Measurements from ENCODE around the gene MCRIP1. TPM values are rescaled to one million over a fixed set of nuclear protein-coding genes. Genes with fewer than 3 reads are reported as not detected.

MCRIP1 gene
- total and polyA plus RNA-seq, 2 of the 13 experiments (the other 11 are each of a cell fraction or from before 2014, with no cell fraction given): 79.7 to 84.9 TPM

DNA sequence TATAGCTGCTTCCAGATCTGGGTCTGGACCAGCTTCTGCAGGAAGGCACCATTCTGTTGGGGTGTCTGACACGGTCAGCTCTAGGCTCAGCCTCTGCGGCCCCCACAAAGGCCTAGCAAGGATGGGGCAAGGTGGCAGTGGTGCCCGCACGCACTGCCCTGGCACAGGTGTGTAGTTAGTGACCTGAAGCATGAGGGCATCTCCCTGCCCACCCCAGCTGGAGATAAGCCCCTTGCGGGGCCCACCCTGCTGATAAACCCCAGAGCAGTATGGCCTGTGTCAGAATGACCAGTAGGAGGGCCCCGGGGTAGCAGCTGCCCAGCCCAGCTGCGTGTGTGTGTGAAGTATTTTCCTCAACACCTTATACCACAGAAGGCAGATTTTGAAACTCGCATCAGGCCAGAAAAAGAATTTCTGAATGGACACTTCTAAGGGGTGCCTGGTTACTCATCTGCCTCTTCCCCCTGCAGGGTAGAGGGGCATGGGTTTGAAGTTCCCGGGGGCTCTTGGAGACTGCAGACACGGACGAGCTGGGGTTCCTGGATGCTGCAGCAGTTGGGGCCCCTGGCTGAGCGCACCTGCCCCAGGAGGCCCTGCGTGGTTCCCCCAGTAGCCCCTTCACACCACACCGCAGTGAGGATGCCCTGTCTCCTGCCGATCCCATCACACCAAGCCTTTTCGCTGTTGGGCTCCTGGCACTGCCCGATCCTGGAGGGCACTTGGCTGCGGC is 33.5 kb upstream of the MCRIP1 start (continued):
- 0 out of 2 replicates have a peak, but pooled peaks have one; percentile 3 for TF ChIP-seq NFIB (CRISPR knock-in tag; IDR thresholded peaks at IDR 0.05; ENCODE audit: borderline replicate concordance)
- TF ChIP-seq EED (CRISPR knock-in tag; IDR thresholded peaks at IDR 0.05): 0 out of 2 replicates have a peak, but pooled peaks have one; percentile 2
- no peak for TF ChIP-seq NFATC3 (CRISPR knock-in tag; IDR thresholded peaks at IDR 0.05)

DNA sequence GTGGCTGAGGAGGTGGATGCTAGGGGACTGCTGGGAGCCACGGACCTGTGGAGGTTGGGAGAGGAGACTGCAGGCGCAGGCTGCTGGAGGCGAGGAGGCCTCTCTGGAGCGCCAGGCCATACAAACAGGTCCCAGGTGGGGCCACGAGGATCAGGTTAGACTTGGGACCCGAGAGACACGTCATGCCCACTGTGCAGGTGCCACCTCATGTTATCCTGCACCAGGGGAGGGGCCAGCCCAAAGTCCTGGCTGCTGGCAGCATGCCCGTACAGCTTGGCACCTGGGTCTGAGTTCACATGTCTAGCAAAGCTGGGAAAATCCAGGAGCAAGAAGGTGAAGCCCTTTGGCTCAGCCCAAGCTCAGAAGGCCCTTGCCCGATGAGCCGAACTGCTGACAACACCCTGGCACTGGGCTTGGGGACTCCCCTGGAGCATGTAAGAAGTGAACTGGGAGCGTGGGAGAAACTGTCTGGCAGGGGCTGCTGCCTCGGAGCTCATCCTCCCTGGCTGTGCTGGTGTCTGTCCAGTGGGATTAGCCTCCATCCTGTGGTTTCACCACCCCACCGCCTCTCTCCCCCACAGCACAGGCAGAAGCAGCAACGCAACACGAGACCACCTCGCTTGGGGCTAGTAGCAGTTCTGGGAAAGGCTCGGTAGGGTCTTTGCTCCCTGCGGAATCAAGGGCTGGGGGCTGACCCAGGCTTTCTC is 32.8 kb upstream of the MCRIP1 start:
- Histone ChIP-seq H3K27ac (ENCODE audit: extremely low read length, insufficient read depth, low read length) (peak overlapping the region; percentile 61), H4K20me1 (ENCODE audit: insufficient read depth, low read length) (peaks cover 53% of the 10 kb centered on the region; the same call in 1 of the 2 replicates), H3K27me3 (ENCODE audit: control insufficient read depth in 1 of 2, insufficient read depth in 2 of 2, low read length in 2 of 2) (no peaks in the 10 kb centered on the region; a peak in 1 of 5 replicates), H3K79me2 (ENCODE audit: insufficient read depth, low read length) (peaks cover 48% of the 10 kb centered on the region), H3K4me1 (ENCODE audit: insufficient read depth, low read length) (peaks cover 85% of the 10 kb centered on the region), H3K36me3 (replicated peaks in 1 of 2; ENCODE audit: control insufficient read depth in 1 of 2, insufficient read depth in 2 of 2, low read length in 2 of 2) (peaks cover 18 to 39% of the 10 kb centered on the region in 2 experiments), H3K4me3 (replicated peaks in 1 of 3; ENCODE audit: insufficient read depth in 1 of 3, low read depth in 2 of 3, low read length in 3 of 3) (no peak overlapping the region; a peak in 1 of 6 replicates), H2AFZ (ENCODE audit: low read length) (no peak overlapping the region), H3K4me2 (ENCODE audit: low read depth, low read length) (peak overlapping the region; percentile 44), H3K9ac (ENCODE audit: insufficient read depth, low read depth, low read length) (peak overlapping the region; percentile 52), H3K9me3 (ENCODE audit: low read length) (no peaks in the 10 kb centered on the region)
- BruUV-seq (replicated peaks): no TSS peak
- 87% methylated on average over 14 of the region's 18 CpGs for WGBS (ENCODE audit: low lambda C conversion rate)
- POLR2A ChIA-PET: interaction anchor here (0.5 to 3.8 kb wide), 14 partner anchors 10 to 241 kb away, joined by 3 to 15 read pairs (median 4); partner anchors contain the start of genes ALYREF, ANAPC11, CENPX and LRRC45
- DNase-seq (ENCODE audit: low spot score) (peak; percentile 68), FAIRE-seq (no peak), ATAC-seq (no peak)
- CTCF ChIA-PET (ENCODE audit: low intra/inter-chr PET ratio, low total read pairs): no interaction called here
- in situ Hi-C loops (cut with HindIII; ENCODE audit: extremely low pct_ligation_motif_present, low pct_unique_long_range_greater_than_20kb): no loop called here
- intact Hi-C loops (cut with micrococcal nuclease; ENCODE audit: unreplicated experiment): loop anchor here (5.0 kb wide), 1 partner anchor 156 kb away; the partner anchor contains the start of genes CENPX and LRRC45
- TF ChIP-seq ZNF737 (CRISPR knock-in tag; IDR thresholded peaks at IDR 0.05; ENCODE audit: borderline replicate concordance): 0 out of 2 replicates have a peak, but pooled peaks have one; percentile 43
- TF ChIP-seq MED1 (CRISPR knock-in tag; IDR thresholded peaks at IDR 0.05): peak; percentile 29; the same call in 1 of the 2 replicates
- TF ChIP-seq, protein P1, sequence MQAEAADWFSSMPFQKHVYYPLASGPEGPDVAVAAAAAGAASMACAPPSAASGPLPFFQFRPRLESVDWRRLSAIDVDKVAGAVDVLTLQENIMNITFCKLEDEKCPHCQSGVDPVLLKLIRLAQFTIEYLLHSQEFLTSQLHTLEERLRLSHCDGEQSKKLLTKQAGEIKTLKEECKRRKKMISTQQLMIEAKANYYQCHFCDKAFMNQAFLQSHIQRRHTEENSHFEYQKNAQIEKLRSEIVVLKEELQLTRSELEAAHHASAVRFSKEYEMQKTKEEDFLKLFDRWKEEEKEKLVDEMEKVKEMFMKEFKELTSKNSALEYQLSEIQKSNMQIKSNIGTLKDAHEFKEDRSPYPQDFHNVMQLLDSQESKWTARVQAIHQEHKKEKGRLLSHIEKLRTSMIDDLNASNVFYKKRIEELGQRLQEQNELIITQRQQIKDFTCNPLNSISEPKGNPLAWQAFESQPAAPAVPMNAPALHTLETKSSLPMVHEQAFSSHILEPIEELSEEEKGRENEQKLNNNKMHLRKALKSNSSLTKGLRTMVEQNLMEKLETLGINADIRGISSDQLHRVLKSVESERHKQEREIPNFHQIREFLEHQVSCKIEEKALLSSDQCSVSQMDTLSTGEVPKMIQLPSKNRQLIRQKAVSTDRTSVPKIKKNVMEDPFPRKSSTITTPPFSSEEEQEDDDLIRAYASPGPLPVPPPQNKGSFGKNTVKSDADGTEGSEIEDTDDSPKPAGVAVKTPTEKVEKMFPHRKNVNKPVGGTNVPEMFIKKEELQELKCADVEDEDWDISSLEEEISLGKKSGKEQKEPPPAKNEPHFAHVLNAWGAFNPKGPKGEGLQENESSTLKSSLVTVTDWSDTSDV (CRISPR knock-in tag; IDR thresholded peaks at IDR 0.05): no peak
- TF ChIP-seq ATF7-NPFF (CRISPR knock-in tag; IDR thresholded peaks at IDR 0.05; ENCODE audit: low read depth): peak; percentile 39; the same call in 1 of the 2 replicates
- TF ChIP-seq FIP1L1 (IDR thresholded peaks at IDR 0.05; ENCODE audit: borderline replicate concordance, insufficient read depth, low read depth, low read length): 0 out of 2 replicates have a peak, but pooled peaks have one; percentile 74
- 0 out of 2 replicates have a peak, but pooled peaks have one; percentile 6 for TF ChIP-seq CENPT (CRISPR knock-in tag; IDR thresholded peaks at IDR 0.05; ENCODE audit: low read depth)
- 0 out of 2 replicates have a peak, but pooled peaks have one; percentile 29 for TF ChIP-seq SRY (CRISPR knock-in tag; IDR thresholded peaks at IDR 0.05)
- TF ChIP-seq, protein P2, sequence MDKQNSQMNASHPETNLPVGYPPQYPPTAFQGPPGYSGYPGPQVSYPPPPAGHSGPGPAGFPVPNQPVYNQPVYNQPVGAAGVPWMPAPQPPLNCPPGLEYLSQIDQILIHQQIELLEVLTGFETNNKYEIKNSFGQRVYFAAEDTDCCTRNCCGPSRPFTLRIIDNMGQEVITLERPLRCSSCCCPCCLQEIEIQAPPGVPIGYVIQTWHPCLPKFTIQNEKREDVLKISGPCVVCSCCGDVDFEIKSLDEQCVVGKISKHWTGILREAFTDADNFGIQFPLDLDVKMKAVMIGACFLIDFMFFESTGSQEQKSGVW (CRISPR knock-in tag; IDR thresholded peaks at IDR 0.05; ENCODE audit: borderline replicate concordance): peak; percentile 61; the same call in 1 of the 2 replicates
- peak; percentile 62 for TF ChIP-seq RBFOX2 (IDR thresholded peaks at IDR 0.05; ENCODE audit: low read depth, low read length)
- peak; percentile 50 for TF ChIP-seq HNRNPH1 (optimal IDR thresholded peaks at IDR 0.05; ENCODE audit: low read depth, low read length)
- peak; percentile 44 for TF ChIP-seq PTBP1 (IDR thresholded peaks at IDR 0.05; ENCODE audit: low read depth, low read length, poor library complexity, severe bottlenecking)
- TF ChIP-seq, protein P3, sequence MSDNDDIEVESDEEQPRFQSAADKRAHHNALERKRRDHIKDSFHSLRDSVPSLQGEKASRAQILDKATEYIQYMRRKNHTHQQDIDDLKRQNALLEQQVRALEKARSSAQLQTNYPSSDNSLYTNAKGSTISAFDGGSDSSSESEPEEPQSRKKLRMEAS (IDR thresholded peaks at IDR 0.05): peak; percentile 51; the same call in 1 of the 2 replicates
- no peak for TF ChIP-seq NONO (IDR thresholded peaks at IDR 0.05)
- peak; percentile 42 for TF ChIP-seq NONO (CRISPR knock-in tag; conservative IDR thresholded peaks at IDR 0.05)
